Mononuclear cell (primary cell): ENCODE results near the gene SMPD4. TPM values are rescaled to one million over a fixed set of nuclear protein-coding genes. Genes with fewer than 3 reads are reported as not detected.
A peak's percentile ranks its signal among the peaks of the same experiment; 100 is the strongest.
"Not testable (repeated sequence)": the region's sequence is repeated elsewhere in the genome, so short reads cannot be mapped to it uniquely, and the experiment has no call there.

Experiments used
- H3K27me3 ChIP-seq: 2 replicates; pipeline ENCODE4 v1.6.0; 2011; ENCODE audit warnings: low read length, control low read depth; ENCODE audit not compliant: insufficient read depth
- H3K4me1 ChIP-seq: 2 replicates; pipeline ENCODE4 v1.5.1; 2011; ENCODE audit warnings: mild to moderate bottlenecking, low read length, control low read depth; ENCODE audit not compliant: insufficient read depth
- H3K4me3 ChIP-seq: 2 replicates; pipeline ENCODE4 v1.5.1; 2011; ENCODE audit warnings: mild to moderate bottlenecking, low read length, moderate library complexity
- H3K9me3 ChIP-seq: 2 replicates; pipeline ENCODE4 v1.5.1; 2011; ENCODE audit warnings: low read depth, mild to moderate bottlenecking, control low read depth, low read length
- total RNA-seq: library from RNA; depleted of rRNA; stranded (reverse); fragments of >200 nt; gene quantifications from one replicate; pipeline ENCODE4 v1.2.3, GENCODE V29; 2012

SMPD4 gene
- 34.6 TPM for total RNA-seq

- Histone ChIP-seq H3K4me3 (peak within 1 kb of the TSS; percentile 90), H3K9me3 (no peaks in the 10 kb centered on the region), H3K4me1 (peaks cover 24% of the 10 kb centered on the region), H3K27me3 (no peaks in the 10 kb centered on the region)
Observed at GRCh38 chr2:130181325-130181879, at the start of gene SMPD4. TSS of gene SMPD4 (minus strand) at chr2:130181602. CDS start at chr2:130176592, 5,010 bp downstream.

GRCh38 chr2:130230907-130231306 is 49.5 kb upstream of the SMPD4 start:
- not testable (repeated sequence) for H3K9me3 ChIP-seq

GRCh38 chr2:130230376-130230775 is 49.0 kb upstream of the SMPD4 start:
- H3K27me3 ChIP-seq, H3K4me1 ChIP-seq, H3K9me3 ChIP-seq, H3K4me3 ChIP-seq: not testable (repeated sequence)

More at GRCh38 chr2:130230907-130231306, 49.5 kb upstream of the SMPD4 start:
- H3K27me3 ChIP-seq, H3K4me3 ChIP-seq, H3K4me1 ChIP-seq: not testable (repeated sequence)

GRCh38 chr2:130229161-130229510 is 47.7 kb upstream of the SMPD4 start:
- H3K4me3 ChIP-seq, H3K4me1 ChIP-seq, H3K27me3 ChIP-seq, H3K9me3 ChIP-seq: not testable (repeated sequence)

- not testable (repeated sequence) for H3K9me3 ChIP-seq, H3K4me3 ChIP-seq, H3K4me1 ChIP-seq, H3K27me3 ChIP-seq
Observed at GRCh38 chr2:130228467-130229160, 47.2 kb upstream of the SMPD4 start.

- H3K27me3 ChIP-seq, H3K4me3 ChIP-seq, H3K9me3 ChIP-seq, H3K4me1 ChIP-seq: not testable (repeated sequence)
Observed at GRCh38 chr2:130228005-130228404, 46.6 kb upstream of the SMPD4 start.

GRCh38 chr2:130222523-130222922 is 41.1 kb upstream of the SMPD4 start:
- H3K9me3 ChIP-seq, H3K27me3 ChIP-seq, H3K4me1 ChIP-seq, H3K4me3 ChIP-seq: not testable (repeated sequence)

- not testable (repeated sequence) for H3K4me3 ChIP-seq, H3K4me1 ChIP-seq, H3K9me3 ChIP-seq, H3K27me3 ChIP-seq
Observed at GRCh38 chr2:130220505-130220904, 39.1 kb upstream of the SMPD4 start.

GRCh38 chr2:130219147-130219546 is 37.7 kb upstream of the SMPD4 start:
- not testable (repeated sequence) for H3K27me3 ChIP-seq, H3K4me1 ChIP-seq, H3K4me3 ChIP-seq, H3K9me3 ChIP-seq

- H3K4me3 ChIP-seq, H3K27me3 ChIP-seq, H3K9me3 ChIP-seq, H3K4me1 ChIP-seq: not testable (repeated sequence)
Observed at GRCh38 chr2:130207051-130207450, 25.6 kb upstream of the SMPD4 start.

- H3K4me1 ChIP-seq, H3K4me3 ChIP-seq, H3K27me3 ChIP-seq, H3K9me3 ChIP-seq: not testable (repeated sequence)
Observed at GRCh38 chr2:130203150-130203549, 21.7 kb upstream of the SMPD4 start.

- not testable (repeated sequence) for H3K9me3 ChIP-seq, H3K4me3 ChIP-seq, H3K4me1 ChIP-seq, H3K27me3 ChIP-seq
Observed at GRCh38 chr2:130202518-130202917, 21.1 kb upstream of the SMPD4 start.

- H3K4me3 ChIP-seq = no peak within 1 kb of the TSS
- no peaks in the 10 kb centered on the region for H3K4me1 ChIP-seq
- H3K27me3 ChIP-seq = no peaks in the 10 kb centered on the region
- H3K9me3 ChIP-seq = no peaks in the 10 kb centered on the region
Observed at GRCh38 chr2:130198343-130198742, 16.9 kb upstream of the SMPD4 start, which contains the start of gene TUBA3E. TSS of gene TUBA3E (minus strand) at chr2:130198439. CDS start at chr2:130198360, 79 bp downstream.

- H3K4me3 ChIP-seq, H3K4me1 ChIP-seq, H3K9me3 ChIP-seq, H3K27me3 ChIP-seq: not testable (repeated sequence)
Observed at GRCh38 chr2:130196052-130196451, 14.7 kb upstream of the SMPD4 start.

GRCh38 chr2:130195089-130195635 is 13.8 kb upstream of the SMPD4 start:
- not testable (repeated sequence) for H3K9me3 ChIP-seq, H3K4me1 ChIP-seq, H3K4me3 ChIP-seq, H3K27me3 ChIP-seq

- not testable (repeated sequence) for H3K27me3 ChIP-seq, H3K4me3 ChIP-seq, H3K4me1 ChIP-seq, H3K9me3 ChIP-seq
Observed at GRCh38 chr2:130193824-130194223, 12.4 kb upstream of the SMPD4 start.
